GM19193 (cell line): ENCODE data around the gene SCRN2.

Experiments used
- POLR2A ChIP-seq: IDR thresholded peaks from 4 replicates; pipeline ENCODE4 v1.6.1; 2011; ENCODE audit not compliant: insufficient read depth, insufficient read length; ENCODE audit errors: extremely low read depth

The SCRN2 gene

DNA sequence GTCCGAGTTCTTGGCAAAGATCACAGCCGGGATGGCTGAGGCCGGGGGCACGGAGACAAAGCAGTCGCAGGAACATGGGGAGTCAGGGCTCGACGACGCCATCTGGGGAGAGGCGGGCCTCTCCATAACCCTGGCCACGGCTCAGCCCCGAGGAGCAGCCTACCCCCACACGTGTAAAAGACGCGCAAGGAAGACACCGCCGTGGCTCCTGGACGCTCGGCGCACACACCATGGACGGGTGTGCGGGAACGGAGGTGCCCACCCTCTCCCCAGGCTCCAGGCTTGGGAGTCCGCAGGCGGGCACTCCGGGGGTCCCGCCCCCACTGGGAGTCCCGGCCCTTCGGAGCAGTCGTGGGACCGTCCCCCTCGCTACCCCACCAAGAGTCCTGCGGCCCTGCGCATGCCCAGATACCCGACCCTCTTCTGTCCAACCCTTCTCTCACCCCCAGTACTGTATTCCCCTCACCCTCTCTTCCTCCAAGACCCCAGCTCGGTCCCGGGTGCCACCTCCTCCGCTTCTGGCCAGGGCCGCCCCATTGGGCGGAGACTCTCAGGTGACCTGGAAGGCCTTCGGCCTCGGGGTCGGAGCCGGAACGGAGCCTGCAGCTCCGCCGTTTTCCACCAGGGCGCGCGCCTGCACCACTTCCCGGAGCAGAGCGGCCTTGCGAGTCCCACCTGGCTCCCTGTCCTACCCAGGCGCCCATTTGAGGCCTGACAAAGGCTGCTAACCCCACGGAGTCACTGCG is at the start of gene SCRN2:
Gene SCRN2, minus strand, starts transcription at position 532 of the 746 bp plus-strand sequence. Its CDS starts 430 bp downstream, at position 102.
- peak; percentile 28 for TF ChIP-seq POLR2A

DNA sequence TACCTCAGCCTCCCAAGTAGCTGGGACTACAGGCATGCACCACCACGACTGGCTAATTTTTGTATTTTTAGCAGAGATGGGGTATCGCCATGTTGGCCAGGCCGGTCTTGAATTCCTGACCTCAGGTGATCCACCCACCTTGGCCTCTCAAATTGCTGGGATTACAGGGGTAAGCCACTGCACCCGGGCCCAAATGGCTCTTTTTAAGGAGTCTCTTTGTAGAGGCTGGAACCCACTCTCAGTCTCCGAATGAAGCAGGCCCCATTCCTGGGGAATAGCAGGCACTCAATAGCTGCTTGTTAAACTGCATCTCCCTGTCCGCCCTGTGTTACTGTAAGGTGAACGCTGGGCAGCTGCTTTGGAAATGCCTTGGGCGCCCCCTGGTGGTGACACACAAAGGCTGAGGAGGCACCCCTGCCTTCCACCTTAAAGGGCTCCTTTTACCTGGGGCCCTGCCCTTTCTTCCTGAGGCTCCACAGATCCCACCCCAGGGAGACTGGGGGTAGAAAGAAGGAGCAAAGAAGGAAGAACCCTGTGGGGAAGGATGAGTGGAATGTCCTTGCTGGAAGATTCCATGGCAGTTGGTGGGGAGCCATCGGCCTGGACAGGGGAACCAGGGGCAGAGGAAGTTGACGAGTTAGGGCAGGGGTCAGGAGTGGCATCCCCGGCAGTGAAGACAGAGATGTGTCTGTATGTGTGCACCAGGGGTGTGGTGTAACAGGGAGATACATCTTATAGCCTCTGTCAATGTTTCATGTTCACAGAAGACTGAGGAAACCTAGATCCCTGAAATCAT is 48.9 kb upstream of the SCRN2 start:
- TF ChIP-seq POLR2A, result no peak

- TF ChIP-seq POLR2A, result no peak
These were observed 47.2 kb upstream of the SCRN2 start for GRCh38 chr17:47888293-47888692.

GRCh38 chr17:47884905-47885730 is 44.0 kb upstream of the SCRN2 start:
- no peak for TF ChIP-seq POLR2A

GRCh38 chr17:47884427-47884740 is 43.3 kb upstream of the SCRN2 start:
- TF ChIP-seq POLR2A, result no peak

- no peak for TF ChIP-seq POLR2A
These were observed 42.7 kb upstream of the SCRN2 start for GRCh38 chr17:47883589-47884426.

DNA sequence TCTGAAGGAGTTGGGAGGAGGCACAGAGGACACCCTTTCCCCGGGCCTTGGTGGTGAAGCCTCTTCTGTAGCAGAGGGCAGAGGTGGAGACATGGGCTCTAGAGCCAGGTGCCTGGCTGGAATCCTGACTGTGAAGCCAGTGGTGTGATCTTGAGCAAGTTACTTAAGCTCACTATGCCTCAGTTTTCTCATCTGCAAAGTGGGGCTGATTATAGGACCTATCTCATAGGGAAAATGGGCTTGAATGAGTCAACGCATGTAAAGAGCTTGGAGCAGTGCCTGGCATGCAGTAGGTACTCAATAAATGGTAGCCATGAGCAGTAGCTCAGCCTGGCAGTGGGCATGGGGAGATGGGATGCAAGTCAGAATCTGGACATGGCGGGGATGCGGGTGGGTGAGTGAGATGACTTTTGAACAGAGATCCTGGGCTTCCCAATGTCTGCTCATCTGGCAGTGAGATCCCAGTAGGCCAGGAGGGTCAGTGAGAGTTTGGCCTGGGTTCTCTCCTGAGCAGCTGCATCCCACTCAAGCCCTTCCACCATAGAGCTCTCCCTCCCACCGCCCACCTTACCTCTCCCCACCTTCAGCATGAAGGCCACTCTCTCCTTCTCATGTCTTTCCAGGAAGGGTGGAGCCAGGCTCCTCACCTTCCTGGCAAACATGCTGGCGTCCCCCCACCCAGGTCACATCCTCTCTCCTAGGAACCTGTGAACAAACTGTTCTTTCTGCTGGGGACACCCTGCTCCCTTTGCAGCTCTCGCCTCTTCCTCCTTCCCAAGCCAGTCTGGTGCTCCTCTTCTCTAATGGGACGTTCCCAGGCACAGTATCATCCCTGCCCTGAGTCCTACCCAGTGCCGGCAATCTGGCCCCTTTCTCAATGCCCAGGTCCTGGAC is 41.9 kb upstream of the SCRN2 start:
- TF ChIP-seq POLR2A, result no peak

- TF ChIP-seq POLR2A, result no peak
These were observed 41.2 kb upstream of the SCRN2 start for GRCh38 chr17:47882247-47882646.

GRCh38 chr17:47879776-47880454 is 38.8 kb upstream of the SCRN2 start:
- TF ChIP-seq POLR2A, result no peak

DNA sequence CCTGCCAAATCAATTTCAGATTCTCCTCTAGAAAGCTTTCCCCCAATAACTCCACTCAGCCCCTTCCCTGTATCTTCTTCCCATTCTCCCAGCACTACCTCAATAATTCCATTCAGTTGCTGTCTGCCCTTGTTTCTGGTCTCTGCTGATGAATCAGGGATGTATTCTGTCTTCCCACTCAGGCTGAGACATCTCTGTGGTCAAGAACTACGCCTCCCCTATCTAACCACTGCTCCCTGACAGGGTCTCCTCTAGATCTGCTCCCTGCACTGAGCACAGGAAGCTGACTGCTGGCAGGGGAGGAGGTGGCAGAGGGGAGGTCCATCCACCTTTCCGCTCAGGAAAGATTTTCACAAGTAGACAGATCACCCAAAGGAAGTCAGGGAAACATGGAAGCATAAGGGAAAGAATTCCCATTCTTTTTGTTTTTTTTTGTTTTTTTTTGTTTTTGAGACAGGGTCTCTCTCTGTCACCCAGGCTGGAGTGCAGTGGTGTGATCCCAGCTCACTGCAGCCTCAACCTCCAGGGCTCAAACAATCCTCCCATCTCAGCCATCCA is 38.0 kb upstream of the SCRN2 start:
- TF ChIP-seq POLR2A, result no peak

DNA sequence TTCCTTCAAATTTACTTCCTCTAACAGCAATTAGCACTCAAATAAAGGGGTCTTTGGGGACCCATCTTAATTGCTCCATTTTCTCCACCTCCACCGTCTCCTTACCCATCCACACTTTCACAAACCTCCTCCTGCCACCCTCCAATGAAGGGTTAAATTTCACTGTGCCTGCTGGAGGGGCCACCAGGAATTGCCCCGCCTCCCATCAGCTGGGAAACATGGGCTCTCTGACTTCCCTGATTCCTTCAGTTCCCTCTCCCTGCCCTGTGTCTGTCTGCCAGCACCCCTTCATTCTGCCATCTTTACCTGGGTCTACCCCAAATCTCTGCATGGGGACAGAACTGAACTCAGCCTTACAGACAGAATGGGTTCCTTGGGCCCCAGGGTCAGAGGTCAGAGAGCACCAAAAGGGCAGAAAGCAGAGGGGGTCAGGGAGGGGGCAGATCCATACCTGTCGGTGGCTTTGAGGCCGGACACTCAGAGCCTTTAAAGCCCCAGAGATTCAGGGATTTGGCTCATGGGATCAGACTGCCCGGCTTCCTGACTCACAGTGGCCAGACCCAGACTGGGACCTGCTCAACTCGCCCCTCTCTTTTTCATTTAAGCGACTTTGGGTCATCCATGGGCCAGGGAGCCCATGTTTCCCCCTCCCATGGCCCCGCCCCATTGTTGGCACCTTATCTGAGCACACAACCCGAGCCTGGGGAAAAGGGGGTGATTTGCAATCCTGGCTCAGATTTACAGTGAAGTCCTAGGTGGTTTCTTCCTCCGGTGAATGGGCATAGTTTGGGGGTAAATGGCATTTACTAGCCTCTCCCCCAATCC is 37.3 kb upstream of the SCRN2 start:
- no peak for TF ChIP-seq POLR2A
